Nephron progenitor cell (in vitro differentiated cells): ENCODE data around the gene SH3GL1.
A peak's percentile ranks its signal among the peaks of the same experiment; 100 is the strongest.

ENCODE experiments used
- DNase-seq: peaks from one replicate; pipeline ENCODE4 v3.0.0; 2021
- H3K27ac Mint-ChIP-seq: 2 replicates; pipeline ENCODE4 v1.8.0; 2021; ENCODE audit warnings: mild to moderate bottlenecking, moderate library complexity, mixed read lengths
- H3K27me3 Mint-ChIP-seq: 2 replicates; pipeline ENCODE4 v1.8.0; 2021; ENCODE audit warnings: mild to moderate bottlenecking, low read depth, mixed read lengths; ENCODE audit not compliant: poor library complexity
- H3K36me3 Mint-ChIP-seq: 2 replicates; pipeline ENCODE4 v1.8.0; 2021; ENCODE audit warnings: low read depth, mixed read lengths
- H3K4me1 Mint-ChIP-seq: 2 replicates; pipeline ENCODE4 v1.8.0; 2021; ENCODE audit warnings: mixed read lengths
- H3K4me3 Mint-ChIP-seq: 2 replicates; pipeline ENCODE4 v1.8.0; 2021; ENCODE audit warnings: mild to moderate bottlenecking, moderate library complexity, mixed read lengths
- H3K9me3 Mint-ChIP-seq: 2 replicates; pipeline ENCODE4 v1.8.0; 2021; ENCODE audit warnings: mild to moderate bottlenecking, moderate library complexity, mixed read lengths
- TF ChIP-seq, protein P1 (sequence below): fragments of 200-600 bp; sonication (generic); IDR thresholded peaks from 2 replicates; pipeline ENCODE4 v1.5.0; 2021; ENCODE audit warnings: antibody characterized with exemption

Gene SH3GL1

DNA sequence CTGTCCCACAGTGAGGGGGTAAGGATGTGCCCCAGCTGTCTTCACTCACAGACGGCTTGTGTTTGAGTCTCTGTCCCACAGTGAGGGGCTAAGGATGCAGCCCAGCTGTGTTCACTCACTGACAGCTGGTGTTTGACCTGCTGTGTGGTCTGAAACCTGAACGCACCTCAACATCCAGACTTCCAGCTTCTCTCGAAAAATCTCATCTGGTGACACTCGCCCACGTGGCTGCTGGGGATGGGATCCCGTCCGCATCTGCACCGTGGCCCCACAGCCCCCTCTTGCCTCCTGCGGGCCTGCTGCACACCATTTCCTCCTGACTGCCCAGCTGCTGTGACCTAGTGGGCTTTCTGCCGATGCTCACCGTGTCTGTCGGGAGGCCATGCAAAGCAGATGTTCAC is 29.4 kb upstream of the SH3GL1 start:
- no peaks in the 10 kb centered on the region for H3K27me3 Mint-ChIP-seq
- H3K36me3 Mint-ChIP-seq, result peaks cover 76% of the 10 kb centered on the region
- H3K27ac Mint-ChIP-seq, result peak overlapping the region; percentile 69
- no peaks in the 10 kb centered on the region for H3K4me1 Mint-ChIP-seq
- no peak for DNase-seq
- TF ChIP-seq, protein P1, sequence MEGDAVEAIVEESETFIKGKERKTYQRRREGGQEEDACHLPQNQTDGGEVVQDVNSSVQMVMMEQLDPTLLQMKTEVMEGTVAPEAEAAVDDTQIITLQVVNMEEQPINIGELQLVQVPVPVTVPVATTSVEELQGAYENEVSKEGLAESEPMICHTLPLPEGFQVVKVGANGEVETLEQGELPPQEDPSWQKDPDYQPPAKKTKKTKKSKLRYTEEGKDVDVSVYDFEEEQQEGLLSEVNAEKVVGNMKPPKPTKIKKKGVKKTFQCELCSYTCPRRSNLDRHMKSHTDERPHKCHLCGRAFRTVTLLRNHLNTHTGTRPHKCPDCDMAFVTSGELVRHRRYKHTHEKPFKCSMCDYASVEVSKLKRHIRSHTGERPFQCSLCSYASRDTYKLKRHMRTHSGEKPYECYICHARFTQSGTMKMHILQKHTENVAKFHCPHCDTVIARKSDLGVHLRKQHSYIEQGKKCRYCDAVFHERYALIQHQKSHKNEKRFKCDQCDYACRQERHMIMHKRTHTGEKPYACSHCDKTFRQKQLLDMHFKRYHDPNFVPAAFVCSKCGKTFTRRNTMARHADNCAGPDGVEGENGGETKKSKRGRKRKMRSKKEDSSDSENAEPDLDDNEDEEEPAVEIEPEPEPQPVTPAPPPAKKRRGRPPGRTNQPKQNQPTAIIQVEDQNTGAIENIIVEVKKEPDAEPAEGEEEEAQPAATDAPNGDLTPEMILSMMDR, result no peak
- no peaks in the 10 kb centered on the region for H3K9me3 Mint-ChIP-seq
- H3K4me3 Mint-ChIP-seq, result no peak overlapping the region

DNA sequence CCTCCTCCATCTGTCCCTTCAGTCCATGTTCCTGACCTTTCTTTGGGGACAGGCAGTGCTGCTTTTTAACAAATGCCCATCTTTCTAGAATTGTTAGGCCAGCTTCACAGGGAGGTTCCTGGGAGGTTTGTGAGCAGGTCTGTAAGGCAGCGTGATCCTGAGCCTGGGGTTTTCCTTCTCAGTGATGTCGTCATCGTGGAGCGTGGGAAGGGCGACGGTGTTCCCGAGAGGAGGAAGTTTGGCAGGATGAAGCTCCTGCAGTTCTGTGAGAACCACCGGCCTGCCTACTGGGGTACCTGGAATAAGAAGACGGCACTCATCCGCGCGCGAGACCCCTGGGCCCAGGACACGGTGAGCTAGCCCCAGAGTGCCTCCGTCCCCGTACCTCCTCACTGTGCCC is 28.9 kb upstream of the SH3GL1 start:
- no peaks in the 10 kb centered on the region for H3K4me1 Mint-ChIP-seq
- peak overlapping the region; percentile 81 for H3K27ac Mint-ChIP-seq
- DNase-seq, result no peak
- peaks cover 73% of the 10 kb centered on the region for H3K36me3 Mint-ChIP-seq
- TF ChIP-seq, protein P1, result no peak
- H3K4me3 Mint-ChIP-seq, result no peak overlapping the region
- H3K27me3 Mint-ChIP-seq, result no peaks in the 10 kb centered on the region
- H3K9me3 Mint-ChIP-seq, result no peaks in the 10 kb centered on the region

DNA sequence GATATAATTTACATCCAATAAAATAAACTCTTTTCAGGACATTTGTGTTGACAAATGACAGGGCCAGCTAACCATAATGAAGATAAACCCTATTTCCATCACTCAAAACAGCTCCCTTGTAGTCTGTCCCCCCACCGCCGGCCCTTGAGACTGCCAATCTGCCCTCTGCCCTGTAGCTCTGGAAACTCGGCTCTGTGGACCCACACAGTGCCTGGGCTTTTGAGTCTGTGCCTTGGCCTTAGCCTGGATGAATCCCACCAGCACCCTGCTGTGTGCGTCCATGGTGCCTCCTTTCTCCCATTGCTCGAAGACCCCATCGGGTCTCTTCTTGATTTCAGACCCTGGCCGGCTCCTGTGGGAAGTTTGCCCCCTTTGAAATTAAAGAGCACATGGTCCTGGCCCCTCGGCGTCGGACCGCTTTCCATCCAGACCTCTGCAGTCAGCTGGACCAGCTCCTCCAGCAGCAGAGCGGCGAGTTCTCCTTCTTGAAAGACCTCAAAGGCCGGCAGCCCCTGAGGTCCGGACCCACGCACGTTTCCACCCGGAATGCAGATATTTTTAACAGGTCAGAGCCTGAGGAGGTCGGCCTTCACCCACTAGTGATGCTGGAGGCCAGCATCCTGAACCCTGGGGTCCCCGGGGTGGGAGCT is 28.1 kb upstream of the SH3GL1 start:
- H3K27me3 Mint-ChIP-seq, result no peaks in the 10 kb centered on the region
- TF ChIP-seq, protein P1, result no peak
- no peak overlapping the region for H3K4me3 Mint-ChIP-seq
- H3K36me3 Mint-ChIP-seq, result peaks cover 73% of the 10 kb centered on the region
- H3K27ac Mint-ChIP-seq, result peak overlapping the region; percentile 83
- no peaks in the 10 kb centered on the region for H3K9me3 Mint-ChIP-seq
- DNase-seq, result no peak
- no peaks in the 10 kb centered on the region for H3K4me1 Mint-ChIP-seq

DNA sequence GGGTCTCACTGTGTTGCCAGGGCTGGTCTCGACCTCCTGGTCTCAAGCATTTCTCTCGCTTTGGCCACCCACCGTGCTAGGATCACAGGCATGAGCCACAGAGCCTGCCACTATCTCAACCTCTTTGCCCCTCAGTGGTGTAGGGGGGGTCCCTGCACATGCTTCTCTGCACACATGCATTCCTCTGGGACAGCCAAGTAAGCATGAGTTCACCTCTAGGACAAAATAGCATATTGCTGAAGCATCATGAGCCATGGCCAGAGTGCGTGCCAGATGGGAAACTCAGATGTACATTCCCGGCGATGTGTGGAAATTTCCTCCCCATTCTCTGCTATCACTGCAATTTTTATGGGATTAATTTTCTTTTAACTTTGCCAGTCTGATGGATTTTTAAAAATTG is 25.2 kb upstream of the SH3GL1 start:
- no peak overlapping the region for H3K27ac Mint-ChIP-seq
- H3K4me3 Mint-ChIP-seq, result no peak overlapping the region
- no peaks in the 10 kb centered on the region for H3K27me3 Mint-ChIP-seq
- TF ChIP-seq, protein P1, result no peak
- H3K9me3 Mint-ChIP-seq, result no peaks in the 10 kb centered on the region
- DNase-seq, result no peak
- peaks cover 57% of the 10 kb centered on the region for H3K36me3 Mint-ChIP-seq
- H3K4me1 Mint-ChIP-seq, result peaks cover 4% of the 10 kb centered on the region

DNA sequence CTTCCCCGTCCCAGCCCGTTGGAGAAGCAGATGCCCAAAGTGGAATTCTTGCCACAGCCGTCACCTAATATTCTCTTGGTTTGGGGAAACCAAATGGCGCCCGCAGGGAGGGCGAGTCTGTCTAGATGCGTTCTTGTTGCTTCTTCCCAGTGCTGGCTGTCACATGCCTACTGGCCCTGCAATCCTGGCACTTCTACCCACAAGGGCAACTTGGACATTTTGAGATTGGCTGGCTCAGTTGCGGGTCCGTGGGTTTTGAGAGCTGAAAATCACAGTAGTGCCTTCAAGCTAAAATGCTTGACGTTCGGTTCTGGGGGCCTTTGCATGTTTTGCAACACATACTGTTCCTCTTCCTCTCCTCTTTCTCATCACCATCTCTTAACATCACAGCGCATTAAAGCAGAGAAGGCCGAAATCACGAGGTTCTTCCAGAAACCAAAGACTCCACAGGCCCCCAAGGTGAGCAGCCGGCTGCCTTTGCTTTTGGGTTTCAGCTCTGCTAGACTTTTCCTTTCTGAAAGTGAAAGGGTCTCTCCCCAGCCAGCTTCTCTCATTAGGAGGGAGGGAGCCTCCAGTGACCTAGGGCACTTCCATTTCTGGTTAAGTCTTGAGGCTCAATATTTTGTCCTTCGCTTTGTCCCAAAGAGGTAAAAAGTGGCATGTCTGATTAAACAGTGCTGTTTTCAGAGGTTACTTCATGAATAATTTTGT is 23.2 kb upstream of the SH3GL1 start:
- Mint-ChIP-seq H3K27me3 (no peaks in the 10 kb centered on the region), H3K9me3 (no peaks in the 10 kb centered on the region), H3K27ac (peak overlapping the region; percentile 93), H3K4me3 (no peak overlapping the region), H3K4me1 (peaks cover 4% of the 10 kb centered on the region), H3K36me3 (peaks cover 46% of the 10 kb centered on the region)
- no peak for DNase-seq
- TF ChIP-seq, protein P1, result no peak

DNA sequence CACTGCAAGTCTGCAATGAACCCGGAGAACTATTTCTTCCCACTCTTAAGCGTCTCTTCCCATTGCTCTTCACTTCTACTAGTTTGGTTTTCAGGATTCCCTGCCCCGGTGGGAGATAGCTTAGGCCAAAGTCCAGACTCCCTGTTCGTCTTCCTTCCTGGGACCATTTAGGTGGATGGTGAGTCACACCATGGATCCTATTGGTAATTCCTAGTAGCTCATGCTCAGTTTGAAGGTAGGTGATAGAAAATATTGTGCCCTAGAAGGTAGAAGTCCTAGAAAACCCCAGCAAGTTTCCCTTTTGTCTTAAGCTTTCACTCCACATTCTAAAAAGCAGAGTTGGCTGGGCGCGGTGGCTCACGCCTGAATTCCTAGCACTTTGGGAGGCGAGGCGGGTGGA is 15.9 kb upstream of the SH3GL1 start:
- Mint-ChIP-seq H3K4me1 (peaks cover 20% of the 10 kb centered on the region), H3K27ac (peak overlapping the region; percentile 86), H3K4me3 (no peak overlapping the region), H3K36me3 (peaks cover 53% of the 10 kb centered on the region), H3K9me3 (no peaks in the 10 kb centered on the region), H3K27me3 (no peaks in the 10 kb centered on the region)
- TF ChIP-seq, protein P1, result no peak
- no peak for DNase-seq
